K562 (cell line): Measurements from ENCODE around the gene DDX46. TPM values are rescaled to one million over a fixed set of nuclear protein-coding genes. Genes with fewer than 3 reads are reported as not detected.
A peak's percentile ranks its signal among the peaks of the same experiment; 100 is the strongest.

Source experiments
- ATF1 ChIP-seq, 2 experiments: fragments of 450-650 bp in 1 of 2; IDR thresholded peaks; 2 replicates each; pipeline ENCODE4 v1.6.1; 2016; ENCODE audit warnings: missing compliant biosample characterization in 1 of 2, missing genetic modification characterization in 1 of 2
- CCAR2 ChIP-seq: fragments of 200-400 bp; formaldehyde crosslinking; IDR thresholded peaks from 2 replicates; pipeline ENCODE4 v1.6.1; 2017; ENCODE audit warnings: mild to moderate bottlenecking, low read depth, low read length
- CEBPG ChIP-seq, 3 experiments: fragments of 200-800 bp in 1 of 3; sonication (Bioruptor generic) in 1 of 3; sonication (generic) in 1 of 3; formaldehyde crosslinking in 1 of 3; IDR thresholded peaks in 2 of 3; conservative IDR thresholded peaks in 1 of 3; 2 replicates each; pipeline versions ENCODE4 v1.6.1 to v1.8.0; 2016 to 2022; ENCODE audit warnings: missing compliant biosample characterization in 2 of 3, missing genetic modification characterization in 2 of 3, mild to moderate bottlenecking in 1 of 3, missing genetic modification reagents in 1 of 3
- ETV5 ChIP-seq: sonication (generic); formaldehyde crosslinking; IDR thresholded peaks from 2 replicates; pipeline ENCODE4 v1.4.0; 2020; ENCODE audit warnings: low read depth, mild to moderate bottlenecking, missing genetic modification reagents
- GABPB1 ChIP-seq: sonication (generic); formaldehyde crosslinking; IDR thresholded peaks from 2 replicates; pipeline ENCODE4 v1.8.0; 2022; ENCODE audit warnings: mild to moderate bottlenecking, missing genetic modification reagents
- KDM4B ChIP-seq, 2 experiments: fragments of 450-650 bp in 1 of 2; sonication (generic) in 1 of 2; IDR thresholded peaks; 2 replicates each; pipeline ENCODE4 v1.6.1; 2016 to 2017; ENCODE audit warnings: borderline replicate concordance in 2 of 2, antibody characterized with exemption in 1 of 2, low read depth in 1 of 2, mild to moderate bottlenecking in 1 of 2
- MCM5 ChIP-seq: fragments of 450-650 bp; IDR thresholded peaks from 2 replicates; pipeline ENCODE4 v1.6.1; 2016; ENCODE audit warnings: low read depth
- PHF8 ChIP-seq: fragments of 200-600 bp; sonication (generic); IDR thresholded peaks from 2 replicates; pipeline ENCODE4 v1.6.1; 2012; ENCODE audit warnings: mixed run types, mild to moderate bottlenecking, inconsistent platforms, low read length, moderate library complexity, borderline replicate concordance
- RCOR1 ChIP-seq, 2 experiments: IDR thresholded peaks; 2 replicates each; pipeline ENCODE4 v1.6.1; 2012; ENCODE audit warnings: low read depth in 2 of 2, low read length in 2 of 2, borderline replicate concordance in 1 of 2, improper control_type of control experiment in 1 of 2
- SNIP1 ChIP-seq: fragments of 450-650 bp; IDR thresholded peaks from 2 replicates; pipeline ENCODE4 v1.7.1; 2017; ENCODE audit warnings: low read depth, mild to moderate bottlenecking
- SNRNP70 ChIP-seq: fragments of 200-400 bp; formaldehyde crosslinking; optimal IDR thresholded peaks from 2 replicates; pipeline ENCODE3; 2017; ENCODE audit warnings: low read depth, low read length
- WHSC1 ChIP-seq: IDR thresholded peaks from one replicate; pipeline ENCODE4 v1.6.1; 2012; ENCODE audit warnings: low read length, control low read depth, inconsistent platforms
- ZNF24 ChIP-seq: fragments of 450-650 bp; IDR thresholded peaks from 2 replicates; pipeline ENCODE4 v1.6.1; 2016
- ZNF3 ChIP-seq: fragments of 250-450 bp; sonication (Bioruptor Pico); IDR thresholded peaks from 2 replicates; pipeline ENCODE4 v1.5.0; 2021; ENCODE audit warnings: mild to moderate bottlenecking, moderate library complexity
- ZNF324 ChIP-seq: fragments of 250-450 bp; sonication (Bioruptor Pico); IDR thresholded peaks from 2 replicates; pipeline ENCODE4 v1.4.0; 2020; ENCODE audit warnings: mild to moderate bottlenecking
- ZNF41 ChIP-seq: fragments of 250-450 bp; sonication (Bioruptor Pico); conservative IDR thresholded peaks from 2 replicates; pipeline ENCODE4 v1.4.0; 2020; ENCODE audit warnings: mild to moderate bottlenecking
- ZNF699 ChIP-seq: fragments of 250-450 bp; sonication (Bioruptor Pico); IDR thresholded peaks from 2 replicates; pipeline ENCODE4 v1.8.0; 2021; ENCODE audit warnings: mild to moderate bottlenecking, moderate library complexity; ENCODE audit not compliant: insufficient replicate concordance
- ZNF830 ChIP-seq: fragments of 250-450 bp; sonication (Bioruptor Pico); IDR thresholded peaks from 2 replicates; pipeline ENCODE4 v1.5.0; 2021; ENCODE audit warnings: mild to moderate bottlenecking
- polyA plus RNA-seq, 8 experiments: library from polyadenylated mRNA; depleted of rRNA in 4 of 8; stranded (reverse) in 5 of 8; unstranded in 3 of 8; fragments of >200 nt; fragmentation: Nextera tagmentation in 2 of 8; fragmentation: Illumina TruSeq in 1 of 8; extraction: Ambion mirVana in 2 of 8; extraction: Trizol in 1 of 8; gene quantifications; 2 replicates each; pipeline versions ENCODE4 v1.2.1 to v1.2.3, GENCODE V29; 2011 to 2014; ENCODE audit warnings: inconsistent platforms in 1 of 8, missing spikeins in 1 of 8
- total RNA-seq, 7 experiments: library from RNA; depleted of rRNA in 6 of 7; stranded (reverse); fragments of >200 nt in 6 of 7; fragmentation: Illumina TruSeq in 2 of 7; extraction: Trizol in 2 of 7; gene quantifications; 2 replicates each; pipeline versions ENCODE4 v1.2.1 to v1.2.3, GENCODE V29; 2011 to 2021; ENCODE audit warnings: low replicate concordance in 1 of 7
- TF ChIP-seq, protein P1 (sequence below): sonication (generic); formaldehyde crosslinking; IDR thresholded peaks from 2 replicates; pipeline ENCODE4 v1.8.0; 2022; ENCODE audit warnings: mild to moderate bottlenecking, missing genetic modification reagents
- TF ChIP-seq, protein P2 (sequence below): sonication (generic); formaldehyde crosslinking; IDR thresholded peaks from 2 replicates; pipeline ENCODE4 v1.8.1; 2023; ENCODE audit warnings: missing genetic modification reagents, mild to moderate bottlenecking, borderline replicate concordance
- TF ChIP-seq, protein P3 (sequence below): fragments of 250-450 bp; sonication (Bioruptor Pico); IDR thresholded peaks from 2 replicates; pipeline ENCODE4 v1.4.0; 2020; ENCODE audit warnings: borderline replicate concordance

The DDX46 gene
- total and polyA plus RNA-seq, 9 of the 15 experiments (the other 6 are each of a cell fraction or from before 2014, with no cell fraction given): 26.2 to 99.0 (median 76.4) TPM

DNA sequence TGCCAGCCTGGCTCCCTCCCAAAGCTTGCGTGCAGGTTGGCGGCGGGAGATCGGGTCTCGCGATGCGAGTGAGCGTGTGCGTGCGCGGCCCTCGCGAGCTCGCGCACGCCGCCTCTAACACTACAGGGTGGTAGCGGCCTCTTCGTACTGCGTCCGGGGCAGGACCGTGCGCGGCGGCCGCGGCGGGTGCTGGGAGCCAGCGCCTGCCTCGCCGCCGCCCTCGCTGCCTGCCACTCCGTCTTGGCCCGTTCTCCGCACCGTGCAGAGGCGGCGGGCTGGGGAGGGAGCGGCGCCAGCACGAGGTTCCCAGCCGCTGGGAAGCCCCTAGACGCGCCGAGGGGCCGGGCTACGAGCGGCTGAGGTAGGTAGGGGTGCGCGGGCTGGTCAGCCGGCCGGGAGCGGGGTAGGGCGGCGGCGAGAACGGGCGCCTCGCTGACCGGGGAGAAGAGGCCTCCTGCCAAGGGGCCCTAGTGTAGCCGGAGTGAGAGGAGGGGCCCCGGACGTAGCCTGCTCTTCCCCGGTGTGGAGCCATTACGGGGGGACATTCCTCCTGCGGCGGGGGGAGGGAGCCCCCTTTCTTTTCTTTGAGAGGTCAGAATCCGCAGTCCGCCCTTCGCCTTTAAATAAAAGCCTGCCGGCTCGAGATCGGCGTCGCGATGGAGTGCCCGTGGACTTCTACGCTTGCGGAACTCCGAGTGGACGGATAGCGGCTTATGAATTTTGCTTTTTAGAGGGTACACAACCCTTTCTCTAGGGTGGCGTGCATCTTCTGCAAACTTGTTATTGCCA lies 87.5 kb downstream of the DDX46 start, which contains the start of gene C5orf24 (continued):
- no peak for TF ChIP-seq SNRNP70
- peak in 1 of 2 experiments; percentile 46; a peak in 1 of 4 replicates for TF ChIP-seq RCOR1 (IDR thresholded peaks at IDR 0.05; ENCODE audit: borderline replicate concordance in 1 of 2, low read depth in 2 of 2, low read length in 2 of 2)
- peak; percentile 99; the same call in 1 of the 2 replicates for TF ChIP-seq PHF8
- no peak for TF ChIP-seq ZNF24
- no peak for TF ChIP-seq ZNF699 (CRISPR knock-in tag)
- no peak for TF ChIP-seq CCAR2
- TF ChIP-seq ETV5 (CRISPR knock-in tag): peak; percentile 34
- TF ChIP-seq ZNF324 (CRISPR knock-in tag): no peak
- TF ChIP-seq, protein P1, sequence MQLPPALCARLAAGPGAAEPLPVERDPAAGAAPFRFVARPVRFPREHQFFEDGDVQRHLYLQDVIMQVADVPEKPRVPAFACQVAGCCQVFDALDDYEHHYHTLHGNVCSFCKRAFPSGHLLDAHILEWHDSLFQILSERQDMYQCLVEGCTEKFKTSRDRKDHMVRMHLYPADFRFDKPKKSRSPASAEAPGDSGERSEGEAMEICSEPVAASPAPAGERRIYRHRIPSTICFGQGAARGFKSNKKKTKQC: peak; percentile 63
- TF ChIP-seq, protein P2, sequence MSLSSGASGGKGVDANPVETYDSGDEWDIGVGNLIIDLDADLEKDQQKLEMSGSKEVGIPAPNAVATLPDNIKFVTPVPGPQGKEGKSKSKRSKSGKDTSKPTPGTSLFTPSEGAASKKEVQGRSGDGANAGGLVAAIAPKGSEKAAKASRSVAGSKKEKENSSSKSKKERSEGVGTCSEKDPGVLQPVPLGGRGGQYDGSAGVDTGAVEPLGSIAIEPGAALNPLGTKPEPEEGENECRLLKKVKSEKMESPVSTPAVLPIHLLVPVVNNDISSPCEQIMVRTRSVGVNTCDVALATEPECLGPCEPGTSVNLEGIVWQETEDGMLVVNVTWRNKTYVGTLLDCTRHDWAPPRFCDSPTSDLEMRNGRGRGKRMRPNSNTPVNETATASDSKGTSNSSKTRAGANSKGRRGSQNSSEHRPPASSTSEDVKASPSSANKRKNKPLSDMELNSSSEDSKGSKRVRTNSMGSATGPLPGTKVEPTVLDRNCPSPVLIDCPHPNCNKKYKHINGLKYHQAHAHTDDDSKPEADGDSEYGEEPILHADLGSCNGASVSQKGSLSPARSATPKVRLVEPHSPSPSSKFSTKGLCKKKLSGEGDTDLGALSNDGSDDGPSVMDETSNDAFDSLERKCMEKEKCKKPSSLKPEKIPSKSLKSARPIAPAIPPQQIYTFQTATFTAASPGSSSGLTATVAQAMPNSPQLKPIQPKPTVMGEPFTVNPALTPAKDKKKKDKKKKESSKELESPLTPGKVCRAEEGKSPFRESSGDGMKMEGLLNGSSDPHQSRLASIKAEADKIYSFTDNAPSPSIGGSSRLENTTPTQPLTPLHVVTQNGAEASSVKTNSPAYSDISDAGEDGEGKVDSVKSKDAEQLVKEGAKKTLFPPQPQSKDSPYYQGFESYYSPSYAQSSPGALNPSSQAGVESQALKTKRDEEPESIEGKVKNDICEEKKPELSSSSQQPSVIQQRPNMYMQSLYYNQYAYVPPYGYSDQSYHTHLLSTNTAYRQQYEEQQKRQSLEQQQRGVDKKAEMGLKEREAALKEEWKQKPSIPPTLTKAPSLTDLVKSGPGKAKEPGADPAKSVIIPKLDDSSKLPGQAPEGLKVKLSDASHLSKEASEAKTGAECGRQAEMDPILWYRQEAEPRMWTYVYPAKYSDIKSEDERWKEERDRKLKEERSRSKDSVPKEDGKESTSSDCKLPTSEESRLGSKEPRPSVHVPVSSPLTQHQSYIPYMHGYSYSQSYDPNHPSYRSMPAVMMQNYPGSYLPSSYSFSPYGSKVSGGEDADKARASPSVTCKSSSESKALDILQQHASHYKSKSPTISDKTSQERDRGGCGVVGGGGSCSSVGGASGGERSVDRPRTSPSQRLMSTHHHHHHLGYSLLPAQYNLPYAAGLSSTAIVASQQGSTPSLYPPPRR (CRISPR knock-in tag): no peak
- TF ChIP-seq ZNF830 (CRISPR knock-in tag): 0 out of 2 replicates have a peak, but pooled peaks have one; percentile 76
- TF ChIP-seq, protein P3, sequence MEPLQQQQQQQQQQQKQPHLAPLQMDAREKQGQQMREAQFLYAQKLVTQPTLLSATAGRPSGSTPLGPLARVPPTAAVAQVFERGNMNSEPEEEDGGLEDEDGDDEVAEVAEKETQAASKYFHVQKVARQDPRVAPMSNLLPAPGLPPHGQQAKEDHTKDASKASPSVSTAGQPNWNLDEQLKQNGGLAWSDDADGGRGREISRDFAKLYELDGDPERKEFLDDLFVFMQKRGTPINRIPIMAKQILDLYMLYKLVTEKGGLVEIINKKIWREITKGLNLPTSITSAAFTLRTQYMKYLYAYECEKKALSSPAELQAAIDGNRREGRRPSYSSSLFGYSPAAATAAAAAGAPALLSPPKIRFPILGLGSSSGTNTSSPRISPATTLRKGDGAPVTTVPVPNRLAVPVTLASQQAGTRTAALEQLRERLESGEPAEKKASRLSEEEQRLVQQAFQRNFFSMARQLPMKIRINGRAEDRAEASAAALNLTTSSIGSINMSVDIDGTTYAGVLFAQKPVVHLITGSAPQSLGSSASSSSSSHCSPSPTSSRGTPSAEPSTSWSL (CRISPR knock-in tag): no peak
- TF ChIP-seq WHSC1: no peak
- no peak for TF ChIP-seq MCM5
- no peak for TF ChIP-seq KDM4B (IDR thresholded peaks at IDR 0.05; ENCODE audit: borderline replicate concordance in 2 of 2, low read depth in 1 of 2)
- TF ChIP-seq ATF1 (CRISPR knock-in tag; IDR thresholded peaks at IDR 0.05): no peak
- peak; percentile 80 for TF ChIP-seq ATF1 (tag; IDR thresholded peaks at IDR 0.05)
- TF ChIP-seq CEBPG (CRISPR knock-in tag; IDR thresholded peaks at IDR 0.05): peak; percentile 27; the same call in 1 of the 2 replicates
- TF ChIP-seq CEBPG (tag; conservative IDR thresholded peaks at IDR 0.05 in 1 of 2, IDR thresholded peaks at IDR 0.05 in 1 of 2): no peak
- no peak for TF ChIP-seq ZNF3 (CRISPR knock-in tag)
- TF ChIP-seq GABPB1 (CRISPR knock-in tag): peak; percentile 77
- TF ChIP-seq ZNF41 (CRISPR knock-in tag): no peak
- TF ChIP-seq SNIP1: no peak
